Esophagus squamous epithelium (tissue), 4 donors: ENCODE measurements around the gene CHCHD3.

Experiments
- POLR2A ChIP-seq, 4 donors: fragments of 450-650 bp; IDR thresholded peaks; one replicate each; pipeline ENCODE4 v1.6.1; 2017; ENCODE audit warnings: antibody characterized with exemption in 4 of 4, mild to moderate bottlenecking in 4 of 4, moderate library complexity in 3 of 4
- TF ChIP-seq, protein P1 (sequence below), 6 experiments: fragments of 450-650 bp in 4 of 6; fragments of 200-600 bp in 2 of 6; sonication (generic) in 2 of 6; IDR thresholded peaks; one replicate each; pipeline ENCODE4 v1.5.1; 2016 to 2019; ENCODE audit warnings: antibody characterized with exemption in 6 of 6, mild to moderate bottlenecking in 4 of 6, moderate library complexity in 4 of 6

DNA sequence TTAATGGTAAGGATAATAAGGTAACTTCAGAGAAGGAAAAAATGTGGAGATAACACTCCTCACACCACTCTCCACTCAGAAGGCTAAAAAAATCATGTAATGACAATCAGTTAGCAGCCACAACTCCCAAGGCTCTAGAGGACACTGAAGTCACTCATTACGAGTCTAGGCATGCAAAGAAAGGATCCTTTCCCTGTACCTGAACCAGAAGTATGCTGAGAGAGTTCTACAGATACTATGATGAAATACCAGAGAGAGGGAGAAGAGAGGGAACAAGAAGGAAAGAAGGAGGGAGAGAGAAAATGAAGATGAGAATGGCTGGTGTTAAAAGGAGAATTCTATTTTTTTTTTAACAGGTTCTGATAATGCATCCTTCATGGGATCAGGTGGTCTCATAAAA is 281.4 kb downstream of the CHCHD3 start:
- TF ChIP-seq, protein P1, sequence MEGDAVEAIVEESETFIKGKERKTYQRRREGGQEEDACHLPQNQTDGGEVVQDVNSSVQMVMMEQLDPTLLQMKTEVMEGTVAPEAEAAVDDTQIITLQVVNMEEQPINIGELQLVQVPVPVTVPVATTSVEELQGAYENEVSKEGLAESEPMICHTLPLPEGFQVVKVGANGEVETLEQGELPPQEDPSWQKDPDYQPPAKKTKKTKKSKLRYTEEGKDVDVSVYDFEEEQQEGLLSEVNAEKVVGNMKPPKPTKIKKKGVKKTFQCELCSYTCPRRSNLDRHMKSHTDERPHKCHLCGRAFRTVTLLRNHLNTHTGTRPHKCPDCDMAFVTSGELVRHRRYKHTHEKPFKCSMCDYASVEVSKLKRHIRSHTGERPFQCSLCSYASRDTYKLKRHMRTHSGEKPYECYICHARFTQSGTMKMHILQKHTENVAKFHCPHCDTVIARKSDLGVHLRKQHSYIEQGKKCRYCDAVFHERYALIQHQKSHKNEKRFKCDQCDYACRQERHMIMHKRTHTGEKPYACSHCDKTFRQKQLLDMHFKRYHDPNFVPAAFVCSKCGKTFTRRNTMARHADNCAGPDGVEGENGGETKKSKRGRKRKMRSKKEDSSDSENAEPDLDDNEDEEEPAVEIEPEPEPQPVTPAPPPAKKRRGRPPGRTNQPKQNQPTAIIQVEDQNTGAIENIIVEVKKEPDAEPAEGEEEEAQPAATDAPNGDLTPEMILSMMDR (IDR thresholded peaks at IDR 0.05): no peak
- TF ChIP-seq POLR2A (IDR thresholded peaks at IDR 0.05): no peak
